GM19238 (cell line): Measurements from ENCODE around the gene TMEM132D.

Experiments used
- DNase-seq: peaks from one replicate; pipeline ENCODE4 v3.0.0; 2011; ENCODE audit warnings: low spot score; ENCODE audit not compliant: insufficient read length

TMEM132D gene

GRCh38 chr12:129538137-129538536 lies 365.7 kb downstream of the TMEM132D start:
- no peak for DNase-seq

DNA sequence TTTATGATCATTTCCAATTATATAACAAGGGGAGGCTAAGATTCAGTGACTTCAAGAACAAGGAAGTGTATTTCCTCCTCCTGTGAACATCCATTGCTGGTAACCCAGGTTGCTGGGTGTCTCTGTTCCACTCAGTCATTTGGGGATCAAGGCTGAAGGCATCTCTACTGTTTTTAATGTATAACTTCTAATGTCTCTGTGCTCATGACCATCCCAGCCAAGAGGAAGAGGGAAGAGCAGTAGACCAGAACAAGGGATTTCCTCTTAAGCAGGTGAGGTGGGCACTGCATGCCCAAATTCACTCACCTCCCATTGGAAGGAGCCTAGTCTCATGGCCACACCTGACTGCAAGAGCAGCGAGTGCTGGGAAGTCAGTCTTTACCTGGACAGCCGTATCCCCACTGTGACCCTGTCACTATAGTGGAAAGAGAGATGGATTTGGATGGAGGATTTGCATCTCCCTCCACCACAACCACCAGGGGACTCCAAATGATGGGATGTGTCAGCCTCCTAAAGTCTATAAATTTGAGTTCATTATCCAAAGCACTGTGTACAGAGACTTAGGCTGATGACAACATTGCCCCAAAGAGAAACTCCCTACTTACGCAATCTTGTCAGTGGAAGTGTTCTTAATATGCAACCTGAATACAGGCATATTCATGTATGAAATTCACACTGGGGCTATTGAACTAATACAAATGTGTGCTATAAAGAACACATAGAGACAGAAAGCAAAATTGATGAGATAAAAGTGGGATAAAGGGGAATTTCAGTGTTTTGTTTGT lies 368.7 kb downstream of the TMEM132D start:
- no peak for DNase-seq

DNA sequence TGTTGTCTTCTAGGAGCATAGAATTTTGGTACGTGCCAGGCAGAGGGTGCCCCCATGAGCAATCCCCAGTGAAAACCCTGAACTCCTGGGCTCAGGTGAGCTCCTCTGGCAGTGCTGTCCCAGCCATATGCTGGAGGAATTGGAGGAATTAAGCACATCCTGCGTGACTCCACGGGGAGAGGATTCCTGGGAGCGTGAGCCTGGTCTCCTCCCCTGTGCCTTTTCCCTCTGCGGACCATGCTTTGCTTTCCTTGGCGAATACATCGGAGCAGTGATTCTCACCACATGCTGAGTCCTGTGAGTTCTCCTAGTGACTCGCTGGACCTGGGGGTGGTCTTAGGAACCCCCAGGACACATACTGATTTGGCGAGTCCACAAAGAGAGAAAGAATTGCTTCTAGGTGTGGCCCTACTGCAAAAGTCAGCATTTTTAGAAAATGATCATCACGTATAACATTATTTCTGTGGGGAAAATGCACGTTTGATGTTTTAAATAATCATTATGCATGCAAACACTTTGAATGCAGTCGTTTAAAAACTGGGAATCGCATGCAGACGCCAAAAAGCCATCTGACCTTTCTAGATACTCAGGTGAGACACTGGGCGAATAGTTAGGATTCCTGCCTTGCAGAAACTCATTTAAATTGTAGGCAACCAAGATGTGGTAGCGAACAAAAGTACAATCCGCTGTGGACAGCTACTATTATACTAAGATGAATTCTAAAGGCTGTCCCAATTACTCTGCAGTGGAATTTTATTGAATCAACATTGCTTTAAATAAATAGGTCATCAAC lies 370.9 kb downstream of the TMEM132D start:
- DNase-seq: no peak

- no peak for DNase-seq
Observed at GRCh38 chr12:129532082-129532481, 371.7 kb downstream of the TMEM132D start.

DNA sequence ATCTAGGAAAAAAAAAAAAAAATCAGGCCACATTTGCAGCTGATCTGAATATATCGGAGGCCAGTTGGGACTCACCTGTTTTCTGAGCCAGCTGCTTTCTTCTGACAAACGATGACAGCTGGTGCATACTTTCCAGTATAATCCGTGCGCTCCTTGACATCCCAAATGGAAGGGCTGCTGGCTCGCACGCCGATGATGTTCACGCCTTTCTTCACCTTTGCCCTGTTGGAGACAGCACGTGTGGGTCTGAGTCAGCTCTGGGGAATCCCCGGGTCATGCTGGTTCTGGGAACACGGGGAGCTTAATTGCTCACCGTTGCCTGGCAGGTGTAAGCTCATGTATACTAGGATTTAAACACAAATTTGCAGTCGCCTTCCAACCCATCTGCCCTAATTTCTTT lies 372.8 kb downstream of the TMEM132D start:
- no peak for DNase-seq

- no peak for DNase-seq
Observed at GRCh38 chr12:129530517-129530916, 373.3 kb downstream of the TMEM132D start.

- DNase-seq: no peak
Observed at GRCh38 chr12:129527506-129527905, 376.3 kb downstream of the TMEM132D start.

GRCh38 chr12:129523621-129524020 lies 380.2 kb downstream of the TMEM132D start:
- DNase-seq: no peak

GRCh38 chr12:129520739-129521138 lies 383.1 kb downstream of the TMEM132D start:
- no peak for DNase-seq

DNA sequence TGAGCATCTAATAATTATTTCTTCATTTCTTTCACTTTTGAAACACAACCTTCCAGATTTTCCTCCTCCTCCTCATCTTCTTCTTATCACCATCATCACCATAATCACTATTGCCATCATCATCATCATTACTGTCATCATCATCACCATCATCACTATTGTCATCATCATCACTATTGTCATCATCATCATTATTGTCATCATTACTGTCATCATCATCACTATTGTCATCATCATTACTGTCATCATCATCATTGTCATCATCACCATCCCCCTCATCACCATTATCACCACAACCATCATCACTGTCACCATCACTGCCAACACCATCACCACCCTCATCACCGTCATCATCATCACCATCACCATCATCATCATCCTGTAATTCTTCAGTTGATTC lies 400.0 kb downstream of the TMEM132D start:
- DNase-seq: no peak

DNA sequence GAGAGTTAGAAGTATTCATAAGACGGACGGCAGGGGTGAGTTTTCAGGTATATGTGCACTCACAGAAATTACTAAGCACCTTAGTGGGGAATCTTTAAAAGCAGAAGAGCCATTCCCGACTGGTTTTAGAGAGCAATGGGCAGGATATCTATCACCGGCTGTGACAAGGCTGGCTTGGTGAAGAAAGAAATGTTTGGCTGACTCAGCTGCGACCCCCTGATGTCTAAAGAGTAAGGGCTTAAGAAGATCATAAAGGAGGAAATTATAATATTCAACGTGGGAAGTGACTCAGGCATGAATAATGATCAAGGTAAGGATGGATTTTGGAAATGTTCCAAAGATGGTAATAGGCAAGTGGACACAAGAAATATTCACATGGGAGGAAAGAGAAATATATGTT lies 407.6 kb downstream of the TMEM132D start:
- no peak for DNase-seq

DNA sequence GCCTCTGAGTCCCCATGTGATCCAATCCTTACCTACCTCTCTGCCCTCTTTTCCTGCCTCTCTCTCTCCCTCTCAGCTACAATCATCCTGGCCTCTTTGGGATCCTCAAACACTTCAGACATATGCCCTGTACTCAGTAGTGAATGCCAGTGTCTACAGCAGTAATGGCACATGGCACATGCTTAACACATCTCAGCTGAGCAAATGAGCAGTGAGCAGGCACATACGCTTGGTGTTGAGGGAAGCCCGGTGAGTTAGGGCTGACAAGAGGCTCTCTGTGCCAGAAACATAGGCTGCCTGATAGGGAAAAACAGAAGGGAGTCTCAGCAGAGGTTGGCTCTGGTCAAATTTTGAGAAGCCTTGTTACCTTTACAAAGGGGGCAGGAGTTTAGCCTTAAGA lies 409.1 kb downstream of the TMEM132D start:
- DNase-seq: no peak

DNA sequence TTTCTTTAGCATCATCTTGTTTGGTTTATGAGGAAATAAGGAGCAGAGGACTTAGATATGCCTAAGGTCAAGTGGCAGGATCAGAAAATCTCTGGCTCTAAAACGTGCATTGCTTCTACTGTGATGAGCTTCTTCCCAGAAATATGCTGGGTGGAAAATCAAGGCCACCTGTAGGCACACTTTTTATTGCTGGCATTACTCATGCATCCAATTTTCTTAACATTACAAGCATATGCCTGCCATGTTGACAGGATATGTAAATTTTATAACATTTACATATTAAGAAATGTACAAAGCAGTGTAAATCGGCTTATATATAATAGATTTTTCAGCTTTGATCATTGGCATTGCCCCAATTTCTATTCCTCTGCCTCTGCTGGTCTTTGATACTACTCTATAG lies 409.6 kb downstream of the TMEM132D start:
- DNase-seq: no peak

GRCh38 chr12:129489100-129489676 lies 414.6 kb downstream of the TMEM132D start:
- DNase-seq: no peak

- DNase-seq: no peak
Observed at GRCh38 chr12:129486931-129487330, 416.9 kb downstream of the TMEM132D start.

- no peak for DNase-seq
Observed at GRCh38 chr12:129483111-129483893, 420.5 kb downstream of the TMEM132D start.

GRCh38 chr12:129481921-129482320 lies 421.9 kb downstream of the TMEM132D start:
- no peak for DNase-seq

GRCh38 chr12:129470196-129470595 lies 433.6 kb downstream of the TMEM132D start:
- DNase-seq: no peak

DNA sequence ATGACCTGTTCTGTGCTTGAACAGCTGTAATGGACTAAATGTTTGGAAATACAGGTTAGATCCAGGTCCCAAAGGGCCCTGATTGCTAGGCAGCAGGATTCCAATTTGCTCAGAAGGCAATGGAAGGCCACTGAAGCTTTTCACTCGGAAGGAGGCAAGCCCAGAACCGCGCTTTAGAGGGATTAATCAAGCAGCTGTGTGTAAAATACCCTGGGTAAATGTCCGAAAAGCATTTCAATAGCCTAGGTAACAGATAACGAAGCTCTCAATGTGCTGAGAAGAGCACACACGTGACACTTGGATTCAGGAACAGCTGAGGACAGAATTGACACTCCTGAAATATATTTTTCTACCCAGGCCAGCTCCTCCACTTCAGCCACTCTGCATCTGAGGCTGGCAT lies 436.1 kb downstream of the TMEM132D start:
- no peak for DNase-seq

- no peak for DNase-seq
Observed at GRCh38 chr12:129467289-129467688, 436.5 kb downstream of the TMEM132D start.

GRCh38 chr12:129466499-129466898 lies 437.3 kb downstream of the TMEM132D start:
- no peak for DNase-seq

- no peak for DNase-seq
Observed at GRCh38 chr12:129459886-129460285, 443.9 kb downstream of the TMEM132D start.
